ENCODE results near the gene SPTLC1. TPM values are rescaled to one million over a fixed set of nuclear protein-coding genes. Genes with fewer than 3 reads are reported as not detected.
"Not testable (repeated sequence)": the region's sequence is repeated elsewhere in the genome, so short reads cannot be mapped to it uniquely, and the experiment has no call there.

The SPTLC1 gene
- total and polyA plus RNA-seq, 5 donors from 2014 or later: 44.0 to 51.2 (median 48.3) TPM

DNA sequence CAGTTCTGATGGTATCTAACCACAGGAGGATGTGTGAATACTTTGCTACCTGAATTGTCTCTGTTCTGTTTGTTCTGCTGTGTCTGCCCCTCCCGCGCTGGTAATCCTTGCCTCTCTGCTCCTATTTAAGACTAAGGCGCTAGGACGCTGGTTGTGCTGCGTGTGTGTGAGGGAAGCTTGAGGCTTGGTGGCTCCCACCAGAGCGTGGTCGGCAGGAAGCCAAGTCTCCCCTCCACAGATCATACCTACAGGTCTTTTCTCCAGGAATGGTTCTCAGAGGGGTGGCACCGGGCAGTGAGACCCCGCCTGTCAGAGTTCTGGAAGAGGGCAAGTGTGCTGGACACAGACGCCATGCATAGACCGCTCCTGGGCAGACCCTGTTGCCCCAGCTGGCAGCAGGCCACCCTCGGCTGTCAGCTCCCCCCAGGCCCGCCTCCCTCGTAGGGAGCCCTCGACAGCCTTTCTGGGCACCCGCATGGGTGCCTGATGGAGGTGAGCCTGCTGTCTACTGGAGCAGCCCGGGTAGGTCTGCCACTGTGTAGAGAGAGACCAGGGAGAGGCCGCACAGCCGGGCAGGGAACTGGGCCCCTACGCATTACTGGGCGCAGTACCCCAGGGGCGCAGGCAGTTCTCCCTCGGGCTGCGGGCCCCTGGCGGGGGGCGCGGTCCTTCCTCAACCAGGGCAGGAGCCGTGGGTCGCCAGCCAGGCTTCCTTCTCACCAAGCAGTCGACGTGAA, 111.7 kb downstream of the SPTLC1 start:
- H3K4me1 Mint-ChIP-seq: no peaks in the 10 kb centered on the region
- H3K4me3 Mint-ChIP-seq: no peak overlapping the region
- Histone ChIP-seq H3K27ac (ENCODE audit: insufficient read depth, low read length, poor library complexity, severe bottlenecking) (no peak overlapping the region), H3K4me3 (ENCODE audit: low read depth, low read length) (no peak overlapping the region), H3K27me3 (ENCODE audit: control insufficient read depth, insufficient read depth, low read length) (no peaks in the 10 kb centered on the region), H3K36me3 (ENCODE audit: control insufficient read depth, insufficient read depth, low read length) (no peaks in the 10 kb centered on the region), H3K4me1 (ENCODE audit: control insufficient read depth, insufficient read depth, low read length, poor library complexity, severe bottlenecking) (no peaks in the 10 kb centered on the region), H3K9me3 (ENCODE audit: control insufficient read depth in 2 of 2, low read length in 2 of 2) (no peaks in the 10 kb centered on the region)
- H3K9me3 Mint-ChIP-seq: peaks cover 0 to 6% (median 0%) of the 10 kb centered on the region in 7 donors
- no peak overlapping the region for H3K27ac Mint-ChIP-seq
- ATAC-seq (ENCODE audit: low read depth in 2 of 2) (no peak), DNase-seq (no peak)
- peaks cover 14% of the 10 kb centered on the region for H3K27me3 Mint-ChIP-seq
- H3K36me3 Mint-ChIP-seq: no peaks in the 10 kb centered on the region

DNA sequence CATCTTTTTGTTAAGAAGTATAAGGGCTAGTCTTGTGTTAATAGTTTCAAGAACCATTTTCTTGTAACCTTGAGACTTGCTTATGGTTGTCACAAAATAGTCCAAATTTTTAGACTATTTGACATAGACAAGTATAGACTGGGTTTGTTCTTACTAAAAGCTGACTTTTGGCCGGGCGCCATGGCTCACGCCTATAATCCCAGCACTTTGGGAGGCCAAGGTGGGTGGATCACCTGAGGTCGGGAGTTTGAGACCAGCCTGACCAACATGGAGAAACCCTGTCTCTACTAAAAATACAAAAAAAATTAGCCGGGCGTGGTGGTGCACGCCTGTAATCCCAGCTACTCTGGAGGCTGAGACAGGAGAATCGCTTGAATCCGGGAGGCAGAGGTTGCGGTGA, 113.3 kb downstream of the SPTLC1 start:
- not testable (repeated sequence) for ATAC-seq (ENCODE audit: low read depth in 2 of 2); DNase-seq; H3K36me3 Mint-ChIP-seq; H3K36me3 ChIP-seq (ENCODE audit: control insufficient read depth, insufficient read depth, low read length); H3K4me3 ChIP-seq (ENCODE audit: low read depth, low read length); H3K9me3 Mint-ChIP-seq; H3K4me3 Mint-ChIP-seq; H3K27ac ChIP-seq (ENCODE audit: insufficient read depth, low read length, poor library complexity, severe bottlenecking); H3K27me3 ChIP-seq (ENCODE audit: control insufficient read depth, insufficient read depth, low read length); H3K4me1 Mint-ChIP-seq; H3K9me3 ChIP-seq (ENCODE audit: control insufficient read depth in 2 of 2, low read length in 2 of 2); H3K27ac Mint-ChIP-seq; H3K4me1 ChIP-seq (ENCODE audit: control insufficient read depth, insufficient read depth, low read length, poor library complexity, severe bottlenecking)
- H3K27me3 Mint-ChIP-seq: peaks cover 19% of the 10 kb centered on the region

DNA sequence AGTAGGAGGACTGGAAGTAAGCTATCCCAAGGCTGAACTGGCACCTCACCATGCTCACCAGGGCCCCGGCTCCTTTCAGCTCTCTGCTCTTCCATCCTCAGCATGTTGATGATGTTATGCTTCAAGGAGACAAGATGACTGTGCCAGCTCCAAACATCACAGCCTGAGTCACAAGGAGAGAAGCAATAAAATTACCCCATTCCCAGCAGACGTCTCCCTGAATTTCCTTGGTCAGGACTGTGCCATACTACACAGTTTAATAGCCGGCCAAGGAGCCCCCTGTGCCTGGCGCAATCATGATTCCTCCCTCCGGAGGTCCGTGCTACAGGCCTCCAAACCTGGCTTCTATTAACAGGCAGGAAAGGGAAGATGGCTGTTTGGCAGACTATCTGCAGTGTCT, 114.0 kb downstream of the SPTLC1 start:
- Mint-ChIP-seq H3K9me3 (peaks cover 0 to 4% (median 0%) of the 10 kb centered on the region in 7 donors), H3K36me3 (no peaks in the 10 kb centered on the region), H3K4me3 (no peak overlapping the region), H3K27me3 (peaks cover 19% of the 10 kb centered on the region), H3K4me1 (no peaks in the 10 kb centered on the region), H3K27ac (no peak overlapping the region)
- Histone ChIP-seq H3K9me3 (ENCODE audit: control insufficient read depth in 2 of 2, low read length in 2 of 2) (no peaks in the 10 kb centered on the region), H3K27me3 (ENCODE audit: control insufficient read depth, insufficient read depth, low read length) (no peaks in the 10 kb centered on the region), H3K27ac (ENCODE audit: insufficient read depth, low read length, poor library complexity, severe bottlenecking) (no peak overlapping the region), H3K4me1 (ENCODE audit: control insufficient read depth, insufficient read depth, low read length, poor library complexity, severe bottlenecking) (no peaks in the 10 kb centered on the region), H3K4me3 (ENCODE audit: low read depth, low read length) (no peak overlapping the region), H3K36me3 (ENCODE audit: control insufficient read depth, insufficient read depth, low read length) (no peaks in the 10 kb centered on the region)
- ATAC-seq (ENCODE audit: low read depth in 2 of 2): no peak
- no peak for DNase-seq

DNA sequence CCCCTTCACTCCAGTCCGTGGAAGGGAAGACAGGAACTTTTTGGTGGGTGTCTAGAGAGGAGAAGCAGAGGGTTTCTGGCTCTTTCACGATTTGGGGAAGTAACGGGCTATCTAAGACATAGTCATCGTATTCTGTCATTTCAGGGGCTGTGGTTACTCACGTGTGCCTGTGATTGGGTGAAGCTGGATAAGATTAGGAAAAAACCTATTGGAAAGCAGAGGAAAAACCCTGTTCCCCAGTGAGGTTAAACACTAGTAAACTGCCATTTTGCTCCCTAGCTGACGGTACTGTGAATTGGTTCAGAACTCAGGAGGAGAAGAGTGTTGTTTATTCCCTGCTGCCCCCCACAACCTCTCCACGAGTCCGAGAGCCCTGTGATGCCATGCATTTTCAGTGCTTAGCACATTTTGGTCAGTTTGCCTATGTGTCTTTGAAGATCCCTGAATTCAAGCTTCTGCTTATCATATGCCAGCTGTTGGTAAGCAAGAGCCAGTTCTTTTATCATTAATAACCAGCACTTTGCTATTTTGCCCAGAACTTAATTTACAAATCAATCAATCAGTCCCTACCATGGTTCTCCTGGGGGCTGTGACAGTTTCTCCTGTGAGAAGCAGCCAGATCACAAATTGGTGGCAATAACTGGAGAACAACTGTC, 120.1 kb downstream of the SPTLC1 start:
- Histone ChIP-seq H3K4me1 (ENCODE audit: control insufficient read depth, insufficient read depth, low read length, poor library complexity, severe bottlenecking) (no peaks in the 10 kb centered on the region), H3K27ac (ENCODE audit: insufficient read depth, low read length, poor library complexity, severe bottlenecking) (no peak overlapping the region), H3K36me3 (ENCODE audit: control insufficient read depth, insufficient read depth, low read length) (no peaks in the 10 kb centered on the region), H3K27me3 (ENCODE audit: control insufficient read depth, insufficient read depth, low read length) (peaks cover 3% of the 10 kb centered on the region), H3K9me3 (ENCODE audit: control insufficient read depth in 2 of 2, low read length in 2 of 2) (no peaks in the 10 kb centered on the region), H3K4me3 (ENCODE audit: low read depth, low read length) (no peak overlapping the region)
- DNase-seq: no peak
- Mint-ChIP-seq H3K4me1 (no peaks in the 10 kb centered on the region), H3K4me3 (no peak overlapping the region), H3K27me3 (peaks cover 23% of the 10 kb centered on the region), H3K27ac (no peak overlapping the region), H3K9me3 (no peaks in the 10 kb centered on the region), H3K36me3 (no peaks in the 10 kb centered on the region)
- ATAC-seq (ENCODE audit: low read depth in 2 of 2): no peak

DNA sequence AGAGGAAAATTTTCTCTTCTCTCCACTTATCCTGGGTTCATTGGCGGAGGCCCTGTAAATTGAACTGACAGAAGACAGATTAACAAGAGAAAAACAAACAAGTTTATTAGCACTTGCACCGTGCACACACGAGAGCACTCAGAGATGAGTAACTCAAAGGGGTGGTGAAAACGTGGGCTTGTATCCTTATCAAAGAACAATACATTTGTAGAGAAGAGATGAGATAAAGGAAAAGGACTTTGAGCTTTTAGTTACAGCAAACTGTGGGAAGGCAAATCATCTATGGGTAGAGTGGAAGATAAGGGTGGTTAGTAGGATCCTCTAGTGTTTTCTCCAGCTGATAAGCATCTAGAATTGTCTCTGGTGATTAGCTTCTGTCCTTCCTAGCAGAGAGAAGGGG, 120.8 kb downstream of the SPTLC1 start:
- peaks cover 23% of the 10 kb centered on the region for H3K27me3 Mint-ChIP-seq
- ATAC-seq (ENCODE audit: low read depth in 2 of 2) (no peak), DNase-seq (no peak)
- Histone ChIP-seq H3K27me3 (ENCODE audit: control insufficient read depth, insufficient read depth, low read length) (peaks cover 3% of the 10 kb centered on the region), H3K4me3 (ENCODE audit: low read depth, low read length) (no peak overlapping the region), H3K9me3 (ENCODE audit: control insufficient read depth in 2 of 2, low read length in 2 of 2) (no peaks in the 10 kb centered on the region), H3K4me1 (ENCODE audit: control insufficient read depth, insufficient read depth, low read length, poor library complexity, severe bottlenecking) (no peaks in the 10 kb centered on the region), H3K27ac (ENCODE audit: insufficient read depth, low read length, poor library complexity, severe bottlenecking) (no peak overlapping the region), H3K36me3 (ENCODE audit: control insufficient read depth, insufficient read depth, low read length) (no peaks in the 10 kb centered on the region)
- H3K9me3 Mint-ChIP-seq: no peaks in the 10 kb centered on the region
- H3K4me3 Mint-ChIP-seq: no peak overlapping the region
- no peaks in the 10 kb centered on the region for H3K4me1 Mint-ChIP-seq
- no peak overlapping the region for H3K27ac Mint-ChIP-seq
- H3K36me3 Mint-ChIP-seq: no peaks in the 10 kb centered on the region

DNA sequence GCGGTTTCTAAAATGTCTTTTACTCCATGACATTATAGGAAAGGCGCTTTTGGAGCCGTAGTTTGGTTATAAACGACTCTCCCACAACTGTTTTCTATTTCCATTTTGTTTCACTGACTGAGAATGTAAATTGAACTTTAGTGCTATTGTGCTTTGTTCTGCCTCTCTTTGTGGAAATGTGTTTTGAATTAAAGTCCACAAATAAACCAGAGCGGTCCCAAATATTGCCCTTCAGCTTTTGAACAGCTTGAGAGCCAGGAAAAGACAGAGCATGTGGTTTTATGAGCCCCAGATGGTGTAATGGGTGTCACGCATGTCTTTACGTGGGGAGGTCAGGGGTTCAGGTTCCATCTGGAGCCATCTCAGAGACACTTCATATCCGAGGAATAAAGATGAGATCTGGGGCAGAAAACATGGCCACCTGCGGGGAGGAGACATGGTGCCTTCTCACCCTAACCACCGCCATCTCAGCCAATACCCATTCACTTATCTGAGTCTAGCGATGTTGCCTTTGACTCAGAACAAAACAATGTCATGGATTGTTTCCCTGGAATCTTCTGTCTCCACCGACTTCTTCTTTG, 122.7 kb downstream of the SPTLC1 start:
- H3K4me1 Mint-ChIP-seq: no peaks in the 10 kb centered on the region
- H3K4me3 ChIP-seq (ENCODE audit: low read depth, low read length): no peak overlapping the region
- no peaks in the 10 kb centered on the region for H3K36me3 ChIP-seq (ENCODE audit: control insufficient read depth, insufficient read depth, low read length)
- no peak for ATAC-seq (ENCODE audit: low read depth in 2 of 2)
- H3K27ac Mint-ChIP-seq: no peak overlapping the region
- DNase-seq: no peak
- H3K27me3 ChIP-seq (ENCODE audit: control insufficient read depth, insufficient read depth, low read length): peaks cover 3% of the 10 kb centered on the region
- H3K27me3 Mint-ChIP-seq: peaks cover 12% of the 10 kb centered on the region
- no peaks in the 10 kb centered on the region for H3K9me3 ChIP-seq (ENCODE audit: control insufficient read depth in 2 of 2, low read length in 2 of 2)
- H3K36me3 Mint-ChIP-seq: no peaks in the 10 kb centered on the region
- no peak overlapping the region for H3K4me3 Mint-ChIP-seq
- H3K9me3 Mint-ChIP-seq: no peaks in the 10 kb centered on the region
- H3K27ac ChIP-seq (ENCODE audit: insufficient read depth, low read length, poor library complexity, severe bottlenecking): no peak overlapping the region
- no peaks in the 10 kb centered on the region for H3K4me1 ChIP-seq (ENCODE audit: control insufficient read depth, insufficient read depth, low read length, poor library complexity, severe bottlenecking)

DNA sequence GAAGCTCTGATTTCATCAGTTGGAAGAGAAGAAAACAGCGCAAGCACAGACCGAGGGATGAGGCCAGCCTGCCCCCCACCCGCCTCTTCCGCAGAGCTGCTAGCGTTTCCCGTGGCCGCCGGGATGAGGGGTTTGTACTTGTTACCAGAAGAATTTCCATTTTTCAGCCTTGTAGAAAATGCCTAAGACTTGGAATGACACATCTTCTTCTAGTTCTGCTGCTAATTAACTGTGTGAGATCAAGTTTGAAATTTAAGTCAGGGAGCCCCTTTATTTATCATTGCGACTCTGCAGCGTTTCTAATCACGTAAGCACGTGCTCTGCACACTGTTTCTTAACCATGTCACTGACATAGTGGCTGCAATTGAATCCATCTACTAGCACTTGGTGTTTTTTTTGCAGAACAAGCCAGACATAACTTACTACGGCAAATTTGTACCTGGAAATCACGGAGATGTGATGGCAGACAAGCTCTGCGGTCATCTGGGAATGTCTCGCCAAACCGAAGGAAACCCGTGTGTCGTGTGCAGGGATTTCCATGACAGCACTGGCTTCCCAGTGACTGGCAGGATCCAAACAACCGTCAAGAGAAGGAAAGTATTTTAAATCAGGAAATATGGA, 123.4 kb downstream of the SPTLC1 start:
- DNase-seq (no peak), ATAC-seq (ENCODE audit: low read depth in 2 of 2) (no peak)
- Histone ChIP-seq H3K9me3 (ENCODE audit: control insufficient read depth in 2 of 2, low read length in 2 of 2) (no peaks in the 10 kb centered on the region), H3K4me1 (ENCODE audit: control insufficient read depth, insufficient read depth, low read length, poor library complexity, severe bottlenecking) (no peaks in the 10 kb centered on the region), H3K36me3 (ENCODE audit: control insufficient read depth, insufficient read depth, low read length) (no peaks in the 10 kb centered on the region), H3K4me3 (ENCODE audit: low read depth, low read length) (no peak overlapping the region), H3K27ac (ENCODE audit: insufficient read depth, low read length, poor library complexity, severe bottlenecking) (no peak overlapping the region), H3K27me3 (ENCODE audit: control insufficient read depth, insufficient read depth, low read length) (peaks cover 3% of the 10 kb centered on the region)
- Mint-ChIP-seq H3K4me1 (no peaks in the 10 kb centered on the region), H3K27me3 (peaks cover 11% of the 10 kb centered on the region), H3K4me3 (no peak overlapping the region), H3K9me3 (no peaks in the 10 kb centered on the region), H3K36me3 (no peaks in the 10 kb centered on the region), H3K27ac (no peak overlapping the region)

Data from CD4-positive, CD25-positive, alpha-beta regulatory T cell (primary cell).